ENCODE data around the gene COASY.

Gene COASY

GRCh38 chr17:42577140-42577531 lies 15.2 kb downstream of the COASY start:
- H2AFZ ChIP-seq (ENCODE audit: low read length) = no peak overlapping the region
- H3F3A ChIP-seq (ENCODE audit: insufficient read depth, low read length) = 0 out of 2 replicates have a peak, but pooled peaks cover 5% of the 10 kb centered on the region

GRCh38 chr17:42577532-42578281 lies 15.8 kb downstream of the COASY start, which contains the start of gene PSMC3IP:
Gene PSMC3IP (minus strand): TSS chr17:42577729. CDS start chr17:42577686, 43 bp downstream.
- no peaks in the 10 kb centered on the region for H4K20me1 ChIP-seq (ENCODE audit: insufficient read depth, low read length)
- peak within 1 kb of the TSS; percentile 93 for H3K27ac ChIP-seq (ENCODE audit: low read depth, low read length, poor library complexity, severe bottlenecking)
- TF ChIP-seq CTCF (IDR thresholded peaks at IDR 0.05; ENCODE audit: low read length) = peak; percentile 44
- no peak for TF ChIP-seq EZH2 (IDR thresholded peaks at IDR 0.05; ENCODE audit: borderline replicate concordance, low read length)
- no peaks in the 10 kb centered on the region for H3K27me3 ChIP-seq (ENCODE audit: insufficient read depth, low read length)
- no peaks in the 10 kb centered on the region for H3K9me3 ChIP-seq (ENCODE audit: low read length)
- peaks cover 58% of the 10 kb centered on the region for H3K36me3 ChIP-seq (ENCODE audit: insufficient read depth, low read length)
- 0 out of 2 replicates have a peak, but pooled peaks cover 5% of the 10 kb centered on the region for H3F3A ChIP-seq (ENCODE audit: insufficient read depth, low read length)
- no peaks in the 10 kb centered on the region for H3K9me2 ChIP-seq (ENCODE audit: low read depth, low read length)
- H3K4me1 ChIP-seq (ENCODE audit: insufficient read depth, low read length, severe bottlenecking) = peaks cover 38% of the 10 kb centered on the region
- peak within 1 kb of the TSS; percentile 76 for H3K4me3 ChIP-seq (ENCODE audit: low read depth, low read length, poor library complexity, severe bottlenecking)
- peak within 1 kb of the TSS; percentile 77 for H3K9ac ChIP-seq (ENCODE audit: low read length)
- H3K79me2 ChIP-seq (ENCODE audit: insufficient read depth, low read length) = no peaks in the 10 kb centered on the region
- H3K4me2 ChIP-seq (ENCODE audit: low read length) = peak within 1 kb of the TSS; percentile 69
- H2AFZ ChIP-seq (ENCODE audit: low read length) = no peak within 1 kb of the TSS

More at GRCh38 chr17:42577140-42577531, 15.2 kb downstream of the COASY start:
- peak overlapping the region; percentile 77 for H3K9ac ChIP-seq (ENCODE audit: low read length)
- no peaks in the 10 kb centered on the region for H3K9me3 ChIP-seq (ENCODE audit: low read length)
- H3K27me3 ChIP-seq (ENCODE audit: insufficient read depth, low read length) = no peaks in the 10 kb centered on the region
- no peaks in the 10 kb centered on the region for H4K20me1 ChIP-seq (ENCODE audit: insufficient read depth, low read length)
- H3K4me3 ChIP-seq (ENCODE audit: low read depth, low read length, poor library complexity, severe bottlenecking) = peak overlapping the region; percentile 76
- H3K36me3 ChIP-seq (ENCODE audit: insufficient read depth, low read length) = peaks cover 58% of the 10 kb centered on the region
- peaks cover 38% of the 10 kb centered on the region for H3K4me1 ChIP-seq (ENCODE audit: insufficient read depth, low read length, severe bottlenecking)
- H3K79me2 ChIP-seq (ENCODE audit: insufficient read depth, low read length) = no peaks in the 10 kb centered on the region
- TF ChIP-seq EZH2 (IDR thresholded peaks at IDR 0.05; ENCODE audit: borderline replicate concordance, low read length) (no peak), CTCF (IDR thresholded peaks at IDR 0.05; ENCODE audit: low read length) (no peak)
- no peaks in the 10 kb centered on the region for H3K9me2 ChIP-seq (ENCODE audit: low read depth, low read length)
- H3K4me2 ChIP-seq (ENCODE audit: low read length) = peak overlapping the region; percentile 69
- H3K27ac ChIP-seq (ENCODE audit: low read depth, low read length, poor library complexity, severe bottlenecking) = peak overlapping the region; percentile 93

- Histone ChIP-seq H2AFZ (ENCODE audit: low read length) (no peak overlapping the region), H3K9me3 (ENCODE audit: low read length) (no peaks in the 10 kb centered on the region), H3K9me2 (ENCODE audit: low read depth, low read length) (no peaks in the 10 kb centered on the region), H3K9ac (ENCODE audit: low read length) (peak overlapping the region; percentile 77), H3K79me2 (ENCODE audit: insufficient read depth, low read length) (no peaks in the 10 kb centered on the region), H3K4me3 (ENCODE audit: low read depth, low read length, poor library complexity, severe bottlenecking) (peak overlapping the region; percentile 76), H4K20me1 (ENCODE audit: insufficient read depth, low read length) (no peaks in the 10 kb centered on the region), H3F3A (ENCODE audit: insufficient read depth, low read length) (0 out of 2 replicates have a peak, but pooled peaks cover 5% of the 10 kb centered on the region), H3K27ac (ENCODE audit: low read depth, low read length, poor library complexity, severe bottlenecking) (peak overlapping the region; percentile 93), H3K36me3 (ENCODE audit: insufficient read depth, low read length) (peaks cover 58% of the 10 kb centered on the region), H3K4me1 (ENCODE audit: insufficient read depth, low read length, severe bottlenecking) (peaks cover 38% of the 10 kb centered on the region), H3K4me2 (ENCODE audit: low read length) (peak overlapping the region; percentile 69), H3K27me3 (ENCODE audit: insufficient read depth, low read length) (no peaks in the 10 kb centered on the region)
- TF ChIP-seq EZH2 (IDR thresholded peaks at IDR 0.05; ENCODE audit: borderline replicate concordance, low read length) = no peak
- peak; percentile 88 for TF ChIP-seq CTCF (IDR thresholded peaks at IDR 0.05; ENCODE audit: low read length)
These were observed 16.4 kb downstream of the COASY start for GRCh38 chr17:42578282-42578869.

Measured in OCI-LY1 (cell line).